ENCODE data around the gene LAS1L.
A peak's percentile ranks its signal among the peaks of the same experiment; 100 is the strongest.
"Not testable (repeated sequence)": the region's sequence is repeated elsewhere in the genome, so short reads cannot be mapped to it uniquely, and the experiment has no call there.

LAS1L gene

DNA sequence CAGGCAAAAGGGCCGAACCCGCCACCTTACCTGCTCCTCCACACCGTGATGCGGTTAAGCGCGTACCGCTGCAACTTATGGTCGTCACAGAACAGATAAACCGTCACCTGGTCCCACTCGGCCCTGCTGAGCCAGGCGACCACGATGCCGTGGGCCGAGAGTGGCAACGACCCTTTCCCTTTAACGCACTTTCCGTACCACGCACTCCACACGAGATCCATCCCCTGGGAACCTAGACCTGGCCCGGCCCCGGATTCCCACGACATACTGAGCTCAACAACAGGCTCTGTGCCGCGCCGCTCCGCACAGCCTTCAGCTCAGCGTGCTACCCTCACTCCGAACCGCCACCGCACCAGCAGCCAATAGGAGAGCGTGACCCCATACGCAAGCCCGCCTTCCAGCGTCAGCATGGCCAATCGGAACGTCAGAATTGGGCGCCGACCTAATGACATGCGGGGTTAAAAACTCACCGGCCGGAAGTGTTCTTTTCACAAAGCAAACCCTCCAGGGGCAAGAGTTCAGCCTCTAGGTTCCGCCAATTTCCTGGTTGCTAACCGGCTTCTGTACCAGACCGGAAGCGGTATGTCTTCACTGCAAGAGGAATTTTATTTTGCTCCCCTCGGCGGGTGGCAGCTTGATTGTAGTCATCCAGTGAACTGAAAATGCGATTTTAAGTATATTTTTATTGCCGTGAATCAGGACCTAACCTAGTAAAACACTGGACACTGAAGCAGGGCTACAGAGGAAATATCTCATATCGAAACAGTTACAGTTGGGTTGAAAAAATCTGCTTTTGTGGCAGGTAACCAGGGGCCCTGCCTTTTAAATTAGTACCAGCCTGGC is at the start of gene LAS1L:
LAS1L (minus strand) TSS at position 338 of the 843 bp plus-strand sequence; CDS start at position 266, 72 bp downstream.
- DNase-seq: peak; percentile 94

DNA sequence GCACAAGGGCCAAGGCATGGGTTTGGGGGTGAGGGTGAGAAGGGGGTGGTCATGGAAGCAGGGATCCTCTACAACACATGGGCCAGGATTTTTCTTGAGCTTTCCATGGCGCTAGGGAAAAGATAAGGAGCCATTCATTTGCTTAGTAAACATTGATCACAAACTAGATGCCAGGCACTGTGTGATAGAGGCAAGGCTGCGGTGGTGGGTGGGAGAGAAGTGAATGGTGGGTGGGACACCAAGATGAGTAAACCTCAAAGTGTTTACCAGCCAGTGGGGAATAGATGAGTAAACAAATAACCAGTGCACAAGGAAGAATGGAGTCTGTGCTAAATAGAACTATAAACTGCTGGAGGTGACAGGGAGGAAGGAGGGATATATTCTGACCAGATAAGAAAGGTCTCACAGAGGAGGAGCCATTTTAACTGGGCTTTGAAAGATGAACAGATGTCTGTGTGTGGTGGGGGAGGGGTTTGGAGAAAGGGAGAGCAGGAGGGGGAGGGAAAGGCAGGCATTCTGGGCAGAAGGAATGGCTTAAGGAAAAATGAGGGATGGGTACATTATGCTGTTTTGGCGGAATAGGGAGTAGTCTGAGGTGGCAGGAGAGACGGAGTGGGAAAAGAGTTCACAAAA is 48.0 kb upstream of the LAS1L start:
- DNase-seq: no peak

GRCh38 chrX:65581661-65582339 is 47.2 kb upstream of the LAS1L start:
- DNase-seq: peak; percentile 63

DNA sequence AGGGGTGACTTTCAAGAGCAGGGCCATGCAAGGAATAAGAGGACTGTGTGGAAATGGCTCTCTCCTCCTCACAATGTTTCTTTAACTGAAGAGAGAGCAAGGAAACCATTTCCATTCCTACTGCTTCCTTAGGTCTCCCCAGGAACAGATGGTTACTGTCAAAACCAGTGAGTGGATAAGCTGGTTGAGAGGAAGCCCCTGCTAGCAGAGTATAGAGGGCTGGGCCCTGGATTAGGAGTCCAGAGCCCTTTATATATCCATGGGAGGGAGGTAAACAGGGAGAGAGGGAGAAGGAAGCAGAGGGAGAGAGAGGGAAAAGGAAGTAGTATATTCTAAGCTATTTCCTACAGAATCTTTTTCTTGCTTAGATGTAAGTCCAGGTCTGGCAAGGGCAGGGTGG is 43.8 kb upstream of the LAS1L start:
- no peak for DNase-seq

- DNase-seq: no peak
These were observed 41.6 kb upstream of the LAS1L start for GRCh38 chrX:65576160-65576559.

GRCh38 chrX:65575022-65575421 is 40.4 kb upstream of the LAS1L start:
- no peak for DNase-seq

- DNase-seq: no peak
These were observed 39.8 kb upstream of the LAS1L start for GRCh38 chrX:65574356-65574755.

GRCh38 chrX:65572971-65573370 is 38.4 kb upstream of the LAS1L start:
- DNase-seq: no peak

- DNase-seq: not testable (repeated sequence)
These were observed 28.3 kb upstream of the LAS1L start for GRCh38 chrX:65562850-65563249.

- DNase-seq: no peak
These were observed 17.1 kb upstream of the LAS1L start for GRCh38 chrX:65551489-65552339.

- no peak for DNase-seq
These were observed 16.5 kb upstream of the LAS1L start for GRCh38 chrX:65551086-65551485.

GRCh38 chrX:65545456-65545855 is 10.9 kb upstream of the LAS1L start:
- no peak for DNase-seq

- DNase-seq: no peak
These were observed 2.6 kb upstream of the LAS1L start for GRCh38 chrX:65537229-65537628.

GRCh38 chrX:65536291-65536690 is 1.7 kb upstream of the LAS1L start:
- no peak for DNase-seq

DNA sequence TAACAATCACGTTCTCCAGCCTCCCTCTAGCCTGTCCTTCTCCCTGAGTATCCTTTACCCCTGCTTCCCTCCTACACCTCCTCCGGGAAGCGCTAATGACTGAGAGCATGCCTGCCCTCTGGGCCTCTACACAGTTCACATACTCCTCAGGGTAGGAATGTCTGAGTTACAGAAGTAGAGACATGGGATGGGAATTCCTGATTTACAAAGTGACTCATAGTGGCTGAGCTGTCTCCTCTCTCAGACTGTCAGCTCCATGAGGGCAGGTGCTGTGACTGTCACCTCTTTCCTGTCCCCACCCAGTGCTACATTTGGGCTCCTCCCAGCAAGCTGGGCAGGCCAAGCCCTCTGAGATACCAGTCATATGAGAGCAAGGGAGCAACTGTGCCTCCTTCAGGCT is 2.6 kb downstream of the LAS1L start:
- no peak for DNase-seq

GRCh38 chrX:65528705-65529340 is 5.8 kb downstream of the LAS1L start:
- DNase-seq: peak; percentile 47

- DNase-seq: no peak
These were observed 6.3 kb downstream of the LAS1L start for GRCh38 chrX:65528293-65528692.

GRCh38 chrX:65524139-65524538 is 10.4 kb downstream of the LAS1L start:
- no peak for DNase-seq

GRCh38 chrX:65522739-65523372 is 11.7 kb downstream of the LAS1L start:
- no peak for DNase-seq

DNA sequence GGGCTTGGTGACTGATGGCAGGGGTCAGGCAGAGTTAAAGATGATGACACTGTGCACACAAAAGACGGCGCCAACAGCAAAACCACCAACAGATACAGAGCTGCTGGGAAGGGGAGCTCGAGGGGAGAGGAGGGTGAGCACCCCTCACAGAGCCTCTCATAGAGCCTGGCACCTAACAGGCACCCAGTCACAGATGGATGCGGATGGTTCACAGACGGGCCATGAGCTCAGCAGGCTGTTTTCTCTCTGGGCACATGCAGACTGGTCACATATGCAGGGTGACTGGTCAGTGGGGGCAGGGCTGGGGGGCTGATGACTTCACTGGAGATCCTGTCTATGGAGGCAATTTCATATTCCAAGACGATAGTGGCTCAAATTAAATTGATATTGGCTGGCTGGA is 15.1 kb downstream of the LAS1L start:
- not testable (repeated sequence) for DNase-seq

GRCh38 chrX:65518980-65519379 is 15.6 kb downstream of the LAS1L start:
- not testable (repeated sequence) for DNase-seq

- no peak for DNase-seq
These were observed 16.7 kb downstream of the LAS1L start for GRCh38 chrX:65517923-65518322.
